GM18858 (cell line): ENCODE measurements around the gene TMEM266.
A peak's percentile ranks its signal among the peaks of the same experiment; 100 is the strongest.
"Not testable (repeated sequence)": the region's sequence is repeated elsewhere in the genome, so short reads cannot be mapped to it uniquely, and the experiment has no call there.

Experiments
- ATAC-seq: cut with Tn5 transposase; IDR thresholded peaks from one replicate; pipeline ENCODE4 v1.9.1; 2021; ENCODE audit not compliant: unreplicated experiment

Gene TMEM266, protein sequence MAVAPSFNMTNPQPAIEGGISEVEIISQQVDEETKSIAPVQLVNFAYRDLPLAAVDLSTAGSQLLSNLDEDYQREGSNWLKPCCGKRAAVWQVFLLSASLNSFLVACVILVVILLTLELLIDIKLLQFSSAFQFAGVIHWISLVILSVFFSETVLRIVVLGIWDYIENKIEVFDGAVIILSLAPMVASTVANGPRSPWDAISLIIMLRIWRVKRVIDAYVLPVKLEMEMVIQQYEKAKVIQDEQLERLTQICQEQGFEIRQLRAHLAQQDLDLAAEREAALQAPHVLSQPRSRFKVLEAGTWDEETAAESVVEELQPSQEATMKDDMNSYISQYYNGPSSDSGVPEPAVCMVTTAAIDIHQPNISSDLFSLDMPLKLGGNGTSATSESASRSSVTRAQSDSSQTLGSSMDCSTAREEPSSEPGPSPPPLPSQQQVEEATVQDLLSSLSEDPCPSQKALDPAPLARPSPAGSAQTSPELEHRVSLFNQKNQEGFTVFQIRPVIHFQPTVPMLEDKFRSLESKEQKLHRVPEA

DNA sequence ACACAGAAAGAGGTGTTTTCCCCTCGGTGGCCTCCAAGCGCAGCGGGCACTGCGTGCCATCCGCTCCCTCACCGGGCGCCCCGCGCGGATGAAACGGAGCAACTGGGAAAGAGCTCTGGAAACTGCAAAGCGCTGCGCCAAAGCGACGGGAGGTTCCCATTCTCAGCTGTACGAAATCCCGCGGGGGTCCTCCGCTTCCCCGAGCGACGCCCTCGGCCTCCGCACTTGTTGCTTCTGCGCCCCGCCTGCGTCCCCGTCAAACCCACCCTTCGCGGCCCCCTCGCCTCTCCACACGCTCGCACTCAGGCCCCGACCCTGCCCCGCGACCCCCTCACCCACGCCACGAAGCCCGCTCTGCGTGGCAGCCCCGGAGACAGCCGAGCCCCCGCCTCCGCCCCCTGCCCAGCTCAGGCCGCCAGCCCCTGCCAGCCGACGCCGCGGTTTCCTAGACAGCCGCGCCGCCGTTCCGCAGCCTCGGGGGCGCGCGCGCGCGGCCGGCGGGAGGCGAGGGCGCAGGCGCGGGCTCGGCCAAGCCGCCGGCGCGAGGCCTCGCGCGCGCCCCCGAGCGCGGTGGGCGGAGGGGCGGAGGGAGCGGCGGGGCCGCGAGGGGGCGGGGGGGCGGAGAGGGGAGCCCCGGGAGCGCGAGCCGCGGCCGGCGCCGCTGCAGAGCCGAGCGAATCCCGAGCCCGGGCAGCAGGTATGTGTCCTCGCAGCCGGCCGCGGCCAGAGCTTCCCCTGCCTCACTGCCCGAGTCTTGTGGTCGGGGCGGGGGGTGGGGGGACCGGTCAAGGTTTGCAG is at the start of gene TMEM266:
Gene TMEM266, plus strand, starts transcription at position 666 of the 798 bp plus-strand sequence. CDS start 74,279 bp downstream, outside the sequence.
- ATAC-seq: no peak

GRCh38 chr15:76010613-76011012 is 49.2 kb upstream of the TMEM266 start:
- ATAC-seq: no peak

- no peak for ATAC-seq
Measured at GRCh38 chr15:76011627-76012551, 47.9 kb upstream of the TMEM266 start, which contains the start of gene NRG4. TSS of gene NRG4 (minus strand) at chr15:76012424. CDS start at chr15:76011230, 1,194 bp downstream.

DNA sequence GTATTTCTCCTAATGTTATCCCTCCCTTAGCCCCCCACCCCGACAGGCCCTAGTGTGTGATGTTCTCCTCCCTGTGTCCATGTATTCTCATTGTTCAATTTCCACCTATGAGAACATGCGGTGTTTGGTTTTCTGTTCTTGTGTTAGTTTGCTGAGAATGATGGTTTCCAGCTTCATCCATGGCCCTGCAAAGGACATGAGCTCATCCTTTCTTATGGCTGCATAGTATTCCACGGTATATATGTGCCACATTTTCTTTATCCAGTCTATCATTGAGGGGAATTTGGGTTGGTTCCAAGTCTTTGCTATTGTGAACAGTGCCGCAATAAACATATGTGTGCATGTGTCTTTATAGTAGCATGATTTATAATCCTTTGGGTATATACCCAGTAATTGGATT is 46.3 kb upstream of the TMEM266 start:
- not testable (repeated sequence) for ATAC-seq

DNA sequence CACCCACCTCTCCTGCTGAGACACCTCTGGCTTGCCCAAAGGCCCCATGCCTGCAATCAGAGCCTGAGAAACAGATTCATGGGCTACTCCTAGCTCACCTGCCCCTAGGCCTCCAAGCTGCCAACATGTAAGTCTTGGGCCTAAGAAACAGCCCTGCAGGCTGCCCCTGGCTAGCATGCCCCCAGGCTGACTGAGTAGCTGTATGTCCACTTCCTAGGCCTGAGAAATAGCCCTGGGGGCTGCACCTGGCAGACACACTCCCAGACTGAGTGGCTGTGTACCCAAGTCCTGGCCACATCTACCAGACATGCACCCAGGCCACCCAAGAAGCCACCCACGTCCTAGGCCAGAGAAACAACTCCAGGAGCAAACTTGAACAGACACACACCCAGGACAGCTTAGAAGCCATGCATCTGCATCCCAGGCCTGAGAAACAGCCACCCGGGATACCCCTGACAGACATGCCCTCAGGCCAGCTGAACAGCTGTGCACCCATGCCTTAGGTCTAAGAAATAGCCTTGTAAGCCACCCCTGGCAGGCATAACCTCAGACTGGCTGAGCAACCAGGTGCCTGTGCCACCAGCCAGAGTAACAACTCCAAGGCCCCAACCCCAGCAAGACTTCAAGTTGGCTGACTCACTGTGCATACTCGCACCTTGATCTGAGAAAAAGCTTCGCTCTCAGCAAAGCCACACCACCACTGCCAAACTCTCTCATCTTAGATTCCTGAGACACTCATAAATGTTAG is 35.6 kb upstream of the TMEM266 start:
- ATAC-seq: no peak

- ATAC-seq: no peak
Measured at GRCh38 chr15:76032046-76032445, 27.7 kb upstream of the TMEM266 start.

DNA sequence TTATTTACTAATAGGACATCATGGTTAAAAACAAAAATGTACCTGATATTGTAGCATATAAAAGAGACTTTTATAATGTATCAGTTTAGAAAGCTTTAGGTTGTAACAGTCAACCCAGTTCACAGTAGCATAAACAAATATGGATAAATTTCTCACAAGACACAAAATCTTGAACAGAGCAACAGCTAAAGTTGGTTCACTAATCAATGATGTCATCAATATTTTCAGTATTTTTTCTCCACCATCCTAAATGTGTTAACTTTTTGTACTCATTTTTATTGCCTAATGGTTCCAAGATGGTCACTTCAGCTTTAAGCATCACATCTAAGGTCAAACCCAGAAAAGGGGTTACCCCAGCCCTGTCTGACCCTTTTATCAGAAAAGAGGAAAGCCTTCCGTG is 26.3 kb upstream of the TMEM266 start:
- no peak for ATAC-seq

DNA sequence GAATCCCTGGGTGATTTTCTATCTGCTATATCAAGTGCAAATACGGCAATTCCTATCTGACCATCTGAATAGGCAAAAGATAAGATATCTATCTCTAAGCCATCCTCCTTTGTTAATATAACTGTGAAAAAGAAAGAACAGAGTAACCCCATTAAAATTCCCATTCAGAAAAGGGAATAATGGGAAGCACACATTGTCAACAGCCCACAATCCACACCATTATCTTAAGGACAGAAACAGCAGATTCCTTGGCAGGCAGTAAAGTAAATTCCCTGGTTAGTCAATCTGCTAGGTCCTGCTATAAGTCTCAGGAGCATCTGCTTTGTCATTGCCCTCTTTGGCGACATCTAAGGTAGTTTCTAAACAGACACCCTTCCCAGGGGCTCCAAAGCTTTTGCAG is 25.7 kb upstream of the TMEM266 start:
- ATAC-seq: no peak

DNA sequence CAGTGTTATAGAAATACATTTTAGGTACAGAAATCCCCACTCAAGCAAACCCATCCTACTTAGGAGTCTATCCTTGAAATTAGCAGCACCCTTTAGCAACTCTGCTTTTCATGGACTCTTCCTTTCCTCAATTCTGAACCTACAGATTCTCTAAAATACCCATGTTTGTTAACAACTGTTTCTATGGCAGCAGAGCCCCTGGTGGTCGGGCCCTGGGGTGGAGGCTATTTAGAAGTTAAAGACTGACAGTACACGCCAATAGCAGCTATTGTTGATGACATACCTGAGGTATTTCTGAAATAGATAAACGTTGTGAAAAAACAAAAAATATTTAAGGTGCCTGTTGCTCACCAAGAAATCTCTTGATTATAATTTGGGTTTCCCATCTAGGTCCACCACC is 24.2 kb upstream of the TMEM266 start:
- ATAC-seq: no peak

DNA sequence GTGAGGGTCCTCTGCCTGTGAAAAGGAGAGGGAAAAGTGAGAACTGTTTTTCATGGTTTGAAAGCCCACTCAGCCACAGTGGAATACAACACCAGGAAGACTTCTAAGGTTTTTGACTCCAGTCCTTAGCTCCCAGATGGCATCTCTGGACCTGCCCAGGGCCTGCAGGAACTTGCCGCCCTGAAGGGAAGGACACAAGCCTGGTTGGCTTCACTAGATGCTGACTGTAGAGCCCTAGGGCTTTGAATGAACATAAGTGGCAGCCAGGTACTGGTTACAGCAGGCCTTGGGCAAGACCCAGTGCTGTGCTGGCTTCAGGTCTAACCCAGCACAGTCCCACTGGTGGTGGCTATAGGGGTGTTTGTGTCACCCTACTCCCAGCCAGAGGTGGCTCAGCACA is 21.3 kb upstream of the TMEM266 start:
- no peak for ATAC-seq

GRCh38 chr15:76054201-76054600 is 5.6 kb upstream of the TMEM266 start:
- ATAC-seq: not testable (repeated sequence)

GRCh38 chr15:76056931-76057330 is 2.9 kb upstream of the TMEM266 start:
- ATAC-seq: peak; percentile 73

DNA sequence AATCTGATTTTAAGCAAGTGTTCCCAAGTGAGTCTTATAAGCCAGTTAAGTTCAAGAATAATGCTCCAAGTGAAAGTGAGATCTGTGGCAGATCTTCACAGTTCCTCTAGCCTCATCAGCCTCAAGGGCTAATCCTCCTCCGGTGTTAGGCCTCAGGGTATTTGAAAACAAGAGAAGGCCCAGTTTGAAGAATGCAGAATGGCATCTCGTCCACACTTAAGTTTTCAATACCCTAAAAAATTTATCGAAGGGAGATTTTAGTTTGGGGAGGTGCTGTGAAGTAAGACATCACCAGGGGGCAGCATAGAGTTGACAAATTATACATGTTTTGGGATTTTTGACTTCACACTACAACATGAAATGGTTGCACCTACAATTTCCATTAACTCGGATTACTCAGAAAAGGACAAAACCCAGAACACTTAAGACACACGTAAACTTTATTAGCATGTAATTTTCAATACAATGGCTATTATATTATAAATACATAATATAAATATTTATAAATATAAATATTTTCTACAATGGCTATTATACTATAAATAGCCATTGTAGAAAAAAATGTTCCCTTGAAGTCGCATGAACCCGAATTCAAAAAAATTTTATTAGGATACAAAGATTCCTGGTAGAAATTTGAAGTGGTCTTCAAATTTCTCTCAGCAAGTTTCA is 2.3 kb upstream of the TMEM266 start:
- ATAC-seq: peak; percentile 14

- ATAC-seq: no peak
Measured at GRCh38 chr15:76058714-76059319, 968 bp upstream of the TMEM266 start.

DNA sequence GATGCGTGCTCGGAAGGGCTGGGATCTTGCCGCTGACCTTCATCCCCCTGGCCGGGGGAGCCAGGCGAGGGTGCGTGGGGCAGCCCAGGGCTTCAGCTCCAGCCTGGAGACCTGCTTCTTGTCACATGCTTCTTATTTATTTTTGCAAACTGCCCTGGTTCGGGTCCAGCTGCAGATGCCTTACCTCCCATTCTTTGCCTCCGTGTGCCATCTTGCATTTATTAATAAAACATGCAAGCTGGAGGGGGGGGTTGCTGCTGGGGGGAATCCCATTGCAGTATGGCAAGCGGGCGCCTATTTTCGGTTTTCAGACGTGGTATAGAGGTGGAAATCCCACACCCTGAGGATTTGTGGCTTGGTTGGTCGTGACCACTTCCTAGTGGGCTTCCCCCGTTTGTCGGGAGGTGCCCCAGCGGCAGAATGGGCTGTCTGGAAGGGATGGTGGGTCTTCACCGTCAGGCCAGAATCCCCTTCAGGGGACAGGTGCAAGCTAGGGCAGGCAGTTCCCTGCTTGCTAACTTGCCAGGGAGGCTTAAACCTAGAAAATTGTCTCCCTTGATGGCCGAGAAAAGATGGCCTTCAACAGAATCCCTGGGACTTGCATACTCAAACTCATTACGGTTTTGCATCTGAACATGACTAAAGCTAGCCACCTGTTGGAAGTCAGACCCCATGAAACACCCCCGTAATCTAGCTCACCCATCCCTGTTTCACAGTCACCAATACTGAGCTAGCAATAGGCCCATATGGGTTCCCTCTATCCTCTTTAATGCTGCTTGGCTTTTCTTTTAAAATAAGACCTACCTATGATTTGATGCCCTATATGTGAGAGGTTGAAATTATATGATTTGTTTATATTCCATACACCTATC is 569 bp downstream of the TMEM266 start:
- no peak for ATAC-seq

DNA sequence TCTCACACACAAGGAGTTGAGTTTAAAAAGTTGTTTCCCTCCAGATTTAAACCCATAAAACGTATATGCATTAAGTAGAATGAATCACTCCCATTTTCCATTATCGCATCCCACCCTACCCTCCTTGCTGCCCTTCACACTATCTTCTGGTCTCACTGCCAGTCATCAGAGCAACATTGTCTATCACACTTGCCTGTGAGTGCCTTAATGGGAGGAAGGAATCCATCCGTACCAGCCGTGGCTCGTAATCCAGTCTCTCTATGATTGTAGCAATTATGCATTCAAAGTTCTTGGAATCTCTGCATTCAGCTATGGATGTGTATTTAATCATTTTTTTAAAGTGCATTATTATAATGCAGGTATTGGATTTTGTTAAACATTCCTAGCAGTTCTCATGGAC is 1.9 kb downstream of the TMEM266 start:
- no peak for ATAC-seq

GRCh38 chr15:76062286-76062685 is 2.5 kb downstream of the TMEM266 start:
- ATAC-seq: no peak

- no peak for ATAC-seq
Measured at GRCh38 chr15:76064375-76064774, 4.6 kb downstream of the TMEM266 start.
